Forelimb muscle (tissue), 1 donor: ENCODE results near the gene VSTM1. TPM values are rescaled to one million over a fixed set of nuclear protein-coding genes. Genes with fewer than 3 reads are reported as not detected.
"Not testable (repeated sequence)": the region's sequence is repeated elsewhere in the genome, so short reads cannot be mapped to it uniquely, and the experiment has no call there.

Source experiments
- DNase-seq: peaks from one replicate; pipeline ENCODE4 v3.0.0-alpha.2; 2013; ENCODE audit warnings: low read depth
- polyA plus RNA-seq: library from polyadenylated mRNA; unstranded; fragments of 120-200 nt; gene quantifications from one replicate; pipeline ENCODE4 v1.2.1, GENCODE V29; 2013; ENCODE audit not compliant: insufficient read length

VSTM1 gene
- polyA plus RNA-seq, 1 donor = 0.19 TPM

DNA sequence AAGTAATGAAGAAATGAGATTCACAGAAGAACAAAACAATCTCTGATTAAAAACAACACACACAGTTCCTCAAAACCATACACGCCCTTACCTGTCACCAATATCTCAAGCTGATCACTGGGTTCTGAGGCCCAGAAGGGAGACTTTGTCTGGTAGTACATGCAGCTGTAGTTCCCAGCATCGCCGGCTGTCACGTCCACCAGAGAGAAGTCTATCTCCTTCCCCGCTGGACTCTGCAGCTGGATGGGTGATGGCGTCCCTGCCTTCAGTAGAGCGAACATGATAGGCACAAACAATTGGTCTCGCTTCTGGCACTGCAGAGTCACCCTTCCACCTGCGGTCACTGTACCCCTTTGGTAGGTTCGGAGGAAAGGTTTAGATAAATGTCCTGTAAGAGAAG, 10.1 kb upstream of the VSTM1 start:
- DNase-seq = no peak

DNA sequence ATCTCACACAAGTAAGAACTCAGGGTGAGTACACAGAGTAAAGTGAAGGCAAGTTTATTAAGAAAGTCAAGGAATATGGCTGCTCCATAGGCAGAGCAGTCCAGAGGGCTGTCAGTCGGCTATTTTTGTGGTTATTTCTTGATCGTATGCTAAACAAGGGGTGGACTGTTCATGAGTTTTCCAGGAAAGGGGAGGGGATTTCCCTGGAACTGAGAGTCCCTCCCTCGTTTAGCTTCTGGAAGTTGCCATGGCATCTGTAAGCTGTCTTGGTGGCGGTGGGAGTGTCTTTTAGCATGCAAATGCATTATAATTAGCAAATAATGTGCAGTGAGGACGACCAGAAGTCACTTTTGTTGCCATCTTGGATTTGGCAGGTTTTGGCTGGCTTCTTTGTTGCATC, 5.8 kb upstream of the VSTM1 start:
- no peak for DNase-seq

DNA sequence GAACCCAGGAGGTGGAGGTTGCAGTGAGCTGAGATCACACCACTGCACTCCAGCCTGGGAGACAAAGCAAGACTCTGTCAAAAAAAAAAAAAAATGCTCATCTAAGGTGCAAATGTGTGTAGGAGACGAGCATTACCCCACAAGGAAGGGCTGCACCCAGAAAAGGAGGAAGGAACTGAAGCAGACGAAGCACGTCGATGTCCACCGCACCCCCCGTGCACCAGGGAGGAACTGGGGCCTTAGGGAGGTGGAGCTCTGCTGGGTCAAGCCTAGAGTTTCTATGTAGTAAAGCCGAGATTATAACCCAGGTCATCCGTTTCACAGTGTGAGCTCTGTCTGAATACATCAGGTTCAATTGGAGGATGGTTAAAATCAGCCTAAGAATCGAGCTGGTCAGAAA, 1.1 kb downstream of the VSTM1 start:
- no peak for DNase-seq

- no peak for DNase-seq
These were observed 16.1 kb downstream of the VSTM1 start for GRCh38 chr19:54047616-54048015.

DNA sequence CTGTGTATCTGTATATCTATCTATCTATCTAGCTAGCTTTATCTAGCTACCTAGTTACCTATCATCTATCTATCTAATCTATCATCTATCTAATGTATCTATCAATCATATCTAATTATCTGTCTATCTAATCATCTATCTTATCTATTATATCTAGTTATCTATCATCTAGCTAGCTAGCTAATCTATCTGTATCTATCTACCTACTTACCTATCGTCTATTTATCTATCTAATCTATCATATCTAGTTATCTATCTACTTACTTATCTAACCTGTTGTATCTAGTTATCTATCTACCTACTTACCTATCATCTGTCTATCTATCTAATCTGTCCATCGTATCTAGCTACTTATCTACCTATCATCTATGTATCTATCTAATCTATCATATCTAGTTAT, 17.9 kb downstream of the VSTM1 start:
- no peak for DNase-seq

DNA sequence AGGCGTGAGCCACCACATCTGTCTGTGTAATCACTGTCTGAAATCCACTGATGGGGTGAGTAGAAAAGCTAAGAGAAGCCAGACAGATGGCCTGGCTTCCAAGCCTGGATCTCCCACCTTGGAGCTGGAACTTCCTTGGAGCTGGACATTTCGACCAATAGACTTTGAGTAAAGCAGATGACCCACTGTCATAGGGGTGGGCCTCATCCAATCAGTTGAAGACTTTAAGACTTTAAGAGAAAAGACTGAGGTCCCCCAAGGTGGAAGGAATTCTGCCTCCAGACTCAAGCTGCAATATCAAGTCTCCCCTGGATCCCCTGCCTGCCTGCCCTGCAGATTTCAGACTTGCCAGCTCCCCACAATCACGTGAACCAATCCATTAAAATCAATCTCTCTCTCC, 20.7 kb downstream of the VSTM1 start:
- no peak for DNase-seq

DNA sequence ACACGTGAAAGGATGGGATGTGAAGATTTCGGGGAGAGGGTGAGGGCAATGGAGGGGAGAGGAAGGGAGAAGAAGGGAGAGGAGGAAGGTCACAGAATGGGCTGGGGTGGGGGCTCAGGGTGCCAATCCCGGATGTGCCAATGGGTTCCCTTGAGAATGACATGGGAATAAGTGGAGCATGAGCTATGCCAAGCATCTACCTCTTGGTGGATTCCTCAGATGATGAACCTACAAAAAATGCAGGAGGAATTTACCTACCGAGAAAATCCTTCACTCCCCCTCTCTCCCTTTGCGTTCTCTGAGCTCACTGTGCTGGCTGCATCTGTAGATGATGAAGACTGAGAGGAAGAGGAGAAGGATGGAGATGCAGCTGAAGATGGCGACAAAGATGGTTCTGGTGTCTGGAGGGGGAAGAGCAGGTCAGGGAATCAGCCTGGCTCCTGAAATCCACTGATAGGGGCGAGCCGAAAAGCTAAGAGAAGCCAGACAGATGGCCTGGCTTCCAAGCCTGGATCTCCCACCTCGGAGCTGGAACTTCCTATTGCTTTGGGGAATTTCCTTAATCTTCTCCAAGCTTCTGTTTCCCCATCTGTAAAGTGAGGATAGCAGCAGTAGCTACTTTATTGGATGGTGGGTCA, 21.6 kb downstream of the VSTM1 start:
- no peak for DNase-seq

DNA sequence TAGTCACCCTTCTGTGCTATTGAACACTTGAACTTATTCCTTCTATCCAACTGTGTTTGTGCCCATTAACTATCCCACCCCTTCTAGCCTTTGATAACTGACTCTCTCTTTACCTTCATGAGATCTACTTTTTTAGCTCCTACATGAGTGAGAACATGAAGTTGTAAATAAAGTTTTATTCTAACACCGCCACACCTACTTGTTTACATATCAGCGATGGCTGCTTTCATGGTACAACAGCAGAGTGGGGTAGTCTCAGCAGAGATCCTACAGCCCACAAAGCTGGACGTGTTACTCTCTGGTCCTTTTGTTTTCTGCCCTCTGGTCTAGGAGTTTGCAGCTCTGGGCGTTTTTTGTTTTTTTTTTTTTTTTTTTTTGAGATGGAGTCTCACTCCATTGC, 23.7 kb downstream of the VSTM1 start:
- no peak for DNase-seq

GRCh38 chr19:54036542-54036941, 27.2 kb downstream of the VSTM1 start:
- not testable (repeated sequence) for DNase-seq

GRCh38 chr19:54035215-54036178, 28.2 kb downstream of the VSTM1 start:
- no peak for DNase-seq

- no peak for DNase-seq
These were observed 32.7 kb downstream of the VSTM1 start for GRCh38 chr19:54030895-54031586.

GRCh38 chr19:54029930-54030490, 33.7 kb downstream of the VSTM1 start:
- no peak for DNase-seq

DNA sequence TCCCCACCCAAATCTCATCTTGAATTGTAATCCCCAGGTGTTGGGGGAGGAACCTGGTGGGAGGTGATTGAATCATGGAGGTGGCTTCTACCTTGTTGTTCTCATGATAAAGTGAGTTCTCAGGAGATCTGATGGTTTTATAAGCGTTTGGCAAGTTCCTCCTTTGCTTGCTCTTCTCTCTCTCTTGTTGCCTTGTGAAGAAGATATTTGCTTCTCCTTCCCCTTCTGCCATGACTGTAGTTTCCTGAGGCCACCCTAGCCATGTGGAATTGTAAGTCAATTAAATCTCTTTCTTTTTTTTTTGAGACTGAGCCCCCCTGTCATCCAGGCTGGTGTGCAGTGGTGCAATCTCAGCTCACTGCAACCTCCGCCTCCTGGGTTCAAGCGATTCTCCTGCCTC, 34.4 kb downstream of the VSTM1 start:
- DNase-seq = no peak

GRCh38 chr19:54026656-54027055, 37.0 kb downstream of the VSTM1 start:
- DNase-seq = no peak

DNA sequence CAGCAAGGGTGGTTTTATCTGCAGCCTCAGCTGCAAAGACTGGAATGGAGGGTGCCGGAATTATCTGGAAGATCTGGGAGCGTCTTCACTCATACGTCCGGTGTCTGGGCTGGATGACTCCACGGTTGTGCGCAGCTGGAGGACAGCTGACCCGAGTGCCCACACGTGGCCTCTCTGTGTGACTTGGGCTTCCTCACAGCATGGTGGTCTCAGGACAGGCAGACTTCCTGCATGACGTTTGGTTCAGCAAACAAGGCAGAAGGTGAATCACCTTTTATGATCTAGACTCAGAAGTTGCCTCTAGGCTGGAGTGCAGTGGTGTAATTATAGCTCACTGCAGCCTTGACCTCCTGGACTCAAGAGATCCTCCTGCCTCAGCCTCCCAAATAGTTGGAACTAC, 39.0 kb downstream of the VSTM1 start:
- DNase-seq = no peak

- DNase-seq = no peak
These were observed 40.5 kb downstream of the VSTM1 start for GRCh38 chr19:54023191-54023590.

DNA sequence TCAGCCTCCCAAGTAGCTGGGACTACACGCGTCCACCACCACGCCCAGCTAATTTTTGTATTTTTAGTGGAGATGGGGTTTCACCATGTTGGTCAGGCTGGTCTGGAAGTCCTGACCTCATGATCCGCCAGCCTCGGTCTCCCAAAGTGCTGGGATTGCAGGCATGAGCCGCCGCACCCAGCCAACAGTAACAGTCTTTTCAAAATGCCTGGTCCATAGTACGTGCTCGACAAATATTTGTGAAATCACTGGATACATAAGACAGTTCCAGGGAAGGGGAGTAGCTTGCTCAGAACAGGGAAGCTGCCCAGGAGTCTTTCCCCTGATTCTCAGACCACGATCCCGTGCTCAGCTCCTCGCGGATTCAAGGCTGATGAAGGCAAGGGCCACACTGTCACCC, 41.8 kb downstream of the VSTM1 start:
- DNase-seq = no peak

DNA sequence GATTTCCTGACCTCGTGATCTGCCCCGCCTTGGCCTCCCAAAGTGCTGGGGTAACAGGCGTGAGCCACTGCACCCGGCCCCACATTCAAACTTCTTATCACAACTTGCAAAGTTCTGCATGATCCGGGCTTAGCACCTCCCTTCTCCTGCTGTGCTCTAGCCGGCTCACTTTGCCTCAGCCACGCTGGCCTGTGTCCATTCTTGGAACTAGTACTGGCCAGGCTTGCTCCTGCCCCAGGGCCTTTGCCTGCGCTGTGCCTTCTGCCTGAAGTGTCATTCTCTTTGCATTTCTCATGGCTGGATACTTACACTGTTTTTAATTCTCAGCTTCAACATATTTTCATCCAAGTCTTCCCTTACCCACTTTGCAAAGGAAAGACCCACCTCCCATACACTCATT, 42.3 kb downstream of the VSTM1 start:
- DNase-seq = no peak

- no peak for DNase-seq
These were observed 46.4 kb downstream of the VSTM1 start for GRCh38 chr19:54017261-54017660.

GRCh38 chr19:54014920-54015560, 48.7 kb downstream of the VSTM1 start:
- DNase-seq = no peak

DNA sequence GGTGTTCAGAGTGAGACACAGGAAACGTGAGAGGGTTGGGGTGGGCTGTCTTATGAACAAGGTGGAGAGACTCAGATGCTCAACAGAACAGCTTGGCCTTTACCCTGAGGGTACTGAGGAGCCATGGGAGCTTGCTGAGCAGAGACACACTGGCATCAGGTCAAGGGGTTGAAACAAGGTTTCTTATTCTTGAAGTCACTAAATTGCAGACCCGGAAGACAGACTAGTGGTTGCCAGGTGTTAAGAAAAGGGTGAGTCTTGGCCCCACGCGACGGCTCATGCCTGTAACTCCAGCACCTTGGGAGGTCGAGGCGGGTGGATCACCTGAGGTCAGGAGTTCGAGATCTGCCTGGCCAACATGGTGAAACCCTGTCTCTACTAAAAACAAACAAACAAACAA, 49.8 kb downstream of the VSTM1 start:
- no peak for DNase-seq
